PC-9 (cell line): ENCODE results near the gene LUZP1.

Experiments used
- CTCF ChIP-seq: fragments of 200-600 bp; sonication (generic); conservative IDR thresholded peaks from 2 replicates; pipeline ENCODE4 v1.6.1; 2017; ENCODE audit warnings: mixed run types, antibody characterized with exemption, mild to moderate bottlenecking, moderate library complexity
- EZH2 ChIP-seq: fragments of 200-600 bp; sonication (generic); IDR thresholded peaks from 2 replicates; pipeline ENCODE4 v1.8.0; 2017; ENCODE audit warnings: antibody characterized with exemption, low read depth

GRCh38 chr1:23166854-23167253 lies 1.8 kb downstream of the LUZP1 start:
- TF ChIP-seq CTCF, result no peak
- no peak for TF ChIP-seq EZH2
